ENCODE data around the gene ANXA2R. TPM values are rescaled to one million over a fixed set of nuclear protein-coding genes. Genes with fewer than 3 reads are reported as not detected.

The ANXA2R gene
- total RNA-seq, 1 experiment from 2014 or later = 0.20 TPM

- Histone ChIP-seq H3K9ac (ENCODE audit: extremely low read depth, insufficient read length, low read length) (no peak overlapping the region), H3K23ac (ENCODE audit: insufficient read length, low read depth, low read length) (no peak overlapping the region), H3K4me2 (ENCODE audit: insufficient read depth, insufficient read length, low read length) (peak overlapping the region; percentile 94), H3K27ac (ENCODE audit: insufficient read length, low read depth, low read length) (no peak overlapping the region), H2BK20ac (ENCODE audit: low read depth, low read length, poor library complexity, severe bottlenecking) (no peak overlapping the region), H3K79me1 (ENCODE audit: insufficient read depth, low read depth, low read length, poor library complexity, severe bottlenecking) (no peaks in the 10 kb centered on the region), H4K91ac (ENCODE audit: insufficient read length, low read depth, low read length) (no peak overlapping the region), H3K23me2 (ENCODE audit: insufficient read length, low read depth, low read length, poor library complexity, severe bottlenecking) (peaks cover 6% of the 10 kb centered on the region), H2BK15ac (ENCODE audit: low read depth, low read length) (no peak overlapping the region), H3K4ac (ENCODE audit: low read depth, low read length) (no peak overlapping the region), H3K9me3 (ENCODE audit: control insufficient read depth, low read depth, low read length) (no peaks in the 10 kb centered on the region), H3K14ac (ENCODE audit: insufficient read depth, low read length) (peak overlapping the region; percentile 22; the same call in 1 of the 2 replicates), H3K79me2 (ENCODE audit: insufficient read depth, low read length) (no peaks in the 10 kb centered on the region), H2AFZ (ENCODE audit: low read length) (no peak overlapping the region), H4K5ac (ENCODE audit: insufficient read length, low read depth, low read length) (no peak overlapping the region), H2BK5ac (ENCODE audit: insufficient read length, low read length) (no peak overlapping the region), H3K4me1 (ENCODE audit: insufficient read depth, low read length) (no peaks in the 10 kb centered on the region), H3K27me3 (ENCODE audit: insufficient read depth, low read length) (peaks cover 46% of the 10 kb centered on the region), H2BK12ac (ENCODE audit: insufficient read length, low read depth, low read length) (no peak overlapping the region), H3K18ac (ENCODE audit: insufficient read length, low read depth, low read length) (no peak overlapping the region), H2AK5ac (ENCODE audit: insufficient read length, low read length) (no peak overlapping the region), H4K20me1 (ENCODE audit: control insufficient read depth, insufficient read depth, insufficient read length) (no peaks in the 10 kb centered on the region), H4K8ac (replicated peaks; ENCODE audit: insufficient read length, low read depth, low read length) (no peak overlapping the region), H3K56ac (ENCODE audit: insufficient read length, low read depth, low read length) (no peak overlapping the region), H2BK120ac (ENCODE audit: low read depth, low read length, poor library complexity, severe bottlenecking) (no peak overlapping the region), H3T11ph (ENCODE audit: low read length) (no peak overlapping the region)
- Mint-ChIP-seq H3K4me3 (peak overlapping the region; percentile 55 to 63), H3K27ac (no peak overlapping the region), H3K9me3 (no peaks in the 10 kb centered on the region), H3K36me3 (ENCODE audit: insufficient read depth in 1 of 3, low read depth in 3 of 3) (no peaks in the 10 kb centered on the region), H3K4me1 (peaks cover 12 to 14% of the 10 kb centered on the region in 2 experiments), H3K27me3 (ENCODE audit: low read depth) (peaks cover 91% of the 10 kb centered on the region)
- TF ChIP-seq CTCF (conservative IDR thresholded peaks at IDR 0.05) = no peak
- peak; percentile 74 for DNase-seq
- WGBS (ENCODE audit: extremely low coverage, insufficient read length, low lambda C conversion rate) = no CpG with 5 or more reads among the region's 40 CpGs
Measured at GRCh38 chr5:43000111-43000840, 39.8 kb downstream of the ANXA2R start.

Measured in H9 (cell line).